Fibroblast of the conjunctiva (primary cell): ENCODE data around the gene CAMK2N1.
A peak's percentile ranks its signal among the peaks of the same experiment; 100 is the strongest.
"Not testable (repeated sequence)": the region's sequence is repeated elsewhere in the genome, so short reads cannot be mapped to it uniquely, and the experiment has no call there.

ENCODE experiments used
- DNase-seq: peaks from one replicate; pipeline ENCODE4 v3.0.0-alpha.2; 2010; ENCODE audit warnings: low read depth

The CAMK2N1 gene

DNA sequence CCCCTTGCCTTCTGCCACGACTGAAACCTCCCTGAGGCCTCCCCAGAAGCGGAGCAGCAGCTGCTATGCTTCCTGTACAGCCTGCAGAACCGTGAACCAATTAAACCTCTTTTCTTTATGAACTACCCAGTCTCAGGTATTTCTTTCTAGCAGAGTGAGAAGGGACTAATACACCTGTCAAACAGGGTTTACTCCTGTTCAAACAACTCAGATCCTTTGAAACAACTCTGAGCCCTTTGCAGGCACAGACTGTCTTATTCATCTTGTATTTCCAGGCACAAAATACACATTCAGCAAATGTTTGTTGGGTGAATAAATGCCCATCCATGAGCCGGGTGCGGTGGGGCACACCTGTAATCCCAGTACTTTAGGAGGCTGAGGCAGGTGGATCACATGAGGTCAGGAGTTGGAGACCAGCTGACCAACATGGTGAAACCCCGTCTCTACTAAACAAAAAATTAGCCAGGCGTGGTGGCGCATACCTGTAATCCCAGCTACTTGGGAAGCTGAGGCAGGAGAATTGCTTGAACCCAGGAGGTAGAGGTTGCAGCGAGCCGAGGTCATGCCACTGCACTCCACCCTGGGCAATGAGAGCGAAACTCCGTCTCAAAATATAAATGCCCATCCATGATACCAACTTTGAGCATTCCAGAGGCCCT is 10.8 kb upstream of the CAMK2N1 start:
- not testable (repeated sequence) for DNase-seq

DNA sequence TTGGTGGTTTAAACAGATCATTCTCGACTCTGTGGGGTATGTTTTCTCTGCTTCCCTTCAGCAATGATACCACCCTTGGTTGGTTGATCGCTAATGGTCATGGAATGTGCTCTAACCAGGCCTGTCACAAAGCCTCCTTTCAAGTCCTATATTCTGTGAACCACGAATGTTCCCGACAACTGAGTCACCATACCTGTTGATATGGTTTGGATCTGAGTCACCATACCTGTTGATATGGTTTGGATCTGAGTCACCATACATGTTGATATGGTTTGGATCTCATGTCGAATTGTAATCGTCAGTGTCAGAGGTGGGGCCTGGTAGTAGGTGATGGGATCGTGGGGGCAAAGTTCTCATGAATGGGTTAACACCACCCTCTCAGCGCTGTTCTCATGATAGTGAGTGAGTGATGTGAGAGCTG is 10.2 kb upstream of the CAMK2N1 start:
- DNase-seq: no peak

DNA sequence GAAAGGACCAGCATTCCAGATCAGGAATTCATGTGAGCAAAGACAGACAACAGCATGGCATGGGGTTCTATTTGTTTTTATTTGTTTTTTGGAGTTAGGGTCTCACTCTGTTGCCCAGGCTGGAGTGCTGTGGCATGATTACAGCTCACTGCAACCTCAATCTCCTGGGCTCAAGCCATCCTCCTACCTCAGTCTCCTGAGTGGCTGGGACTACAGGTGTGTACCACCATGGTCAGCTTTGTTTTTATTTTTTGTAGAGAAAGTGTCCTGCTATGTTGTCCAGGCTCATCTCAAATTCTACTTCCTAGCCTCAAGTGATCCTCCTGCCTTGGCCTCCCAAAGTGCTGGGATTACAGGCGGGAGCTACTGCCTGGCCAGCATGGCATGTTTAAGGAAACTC is 9.7 kb upstream of the CAMK2N1 start:
- DNase-seq: no peak

DNA sequence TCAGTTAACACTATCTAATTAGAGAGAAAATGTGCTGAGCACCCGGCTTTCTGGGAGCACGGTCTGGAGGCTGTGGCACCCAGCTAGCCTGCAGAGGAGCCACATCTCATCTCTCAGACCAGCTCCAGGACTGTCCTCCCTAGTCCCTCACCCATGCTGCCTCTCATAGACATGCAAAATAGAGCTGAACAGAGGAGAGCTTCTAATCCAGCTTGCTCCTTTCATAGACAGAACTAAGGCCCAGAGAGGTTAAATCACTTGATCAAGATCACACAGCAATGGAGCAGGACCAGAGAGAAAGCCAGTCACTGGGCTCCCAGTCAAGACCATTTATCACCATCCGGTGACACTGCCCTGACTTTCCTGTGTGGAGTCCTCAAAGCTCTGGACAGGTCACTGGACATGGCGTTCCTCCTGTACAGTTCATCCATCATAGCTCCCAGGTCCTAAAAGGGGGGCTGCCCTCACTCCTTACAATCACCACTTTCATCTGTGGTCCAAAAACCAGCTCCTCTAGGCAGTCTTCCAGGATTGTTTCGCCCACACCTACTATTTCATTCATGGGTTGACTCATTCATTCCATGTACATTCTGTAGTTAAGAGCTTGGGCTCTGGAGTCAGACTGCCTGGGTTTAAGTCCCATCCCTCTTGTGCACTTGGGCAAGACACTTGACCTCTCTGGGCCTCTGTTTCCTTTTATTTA is 8.8 kb upstream of the CAMK2N1 start:
- DNase-seq: peak; percentile 69

DNA sequence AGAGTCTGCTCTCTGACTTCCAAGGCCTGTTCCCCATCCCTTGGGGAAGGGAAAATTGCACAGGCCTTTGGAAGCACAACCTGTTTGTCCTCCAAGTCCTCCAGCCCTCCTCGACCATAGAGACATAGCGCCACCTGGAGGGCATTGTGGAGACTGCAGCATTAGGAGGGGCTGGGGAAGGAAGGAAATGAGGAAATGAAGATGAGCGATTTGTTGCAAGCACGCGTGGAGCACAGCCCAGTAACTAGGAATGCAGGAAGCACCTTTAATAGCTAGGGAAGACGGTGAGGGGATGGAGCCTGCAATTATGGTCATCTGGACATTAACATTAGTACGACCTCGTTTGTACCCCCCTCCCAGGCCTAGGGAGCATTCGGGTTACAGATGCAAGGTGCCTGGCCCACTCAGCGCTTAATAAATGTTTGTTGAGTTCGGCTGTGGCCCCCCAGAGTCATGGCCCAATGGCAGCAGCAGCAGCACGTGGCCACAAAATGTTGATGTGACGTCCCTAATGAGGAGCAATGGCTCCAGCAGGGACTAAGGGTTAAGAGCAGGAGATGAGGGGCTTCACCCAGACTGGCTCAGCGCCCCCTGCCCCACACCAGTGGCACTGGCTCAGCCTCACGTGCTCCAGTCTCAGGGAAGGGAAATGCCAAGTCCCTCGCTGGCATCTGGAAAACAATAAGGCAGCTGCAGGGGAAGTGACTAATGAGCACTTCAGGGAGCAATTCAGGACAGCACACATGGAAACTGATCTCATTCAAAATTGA is 8.0 kb upstream of the CAMK2N1 start:
- peak; percentile 74 for DNase-seq

DNA sequence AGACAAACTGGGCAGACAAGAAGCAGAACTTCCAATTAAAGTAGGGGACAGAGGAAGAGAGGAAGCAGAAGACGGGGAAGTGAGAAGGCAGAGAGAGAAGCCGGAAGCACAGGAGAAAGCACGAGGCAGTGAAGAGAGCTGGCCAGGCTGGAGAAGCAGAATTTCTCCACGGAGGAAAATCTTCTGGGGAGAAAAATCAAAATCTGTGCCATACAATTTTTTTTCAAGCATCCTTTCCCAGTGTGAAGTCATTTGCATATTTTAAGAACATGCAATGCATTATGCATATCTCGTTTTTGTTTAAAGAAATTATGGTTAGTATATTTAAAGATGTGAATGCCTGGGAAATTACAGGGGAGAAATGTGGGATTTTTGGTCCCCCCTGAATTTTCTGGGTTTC is 7.3 kb upstream of the CAMK2N1 start:
- DNase-seq: no peak

DNA sequence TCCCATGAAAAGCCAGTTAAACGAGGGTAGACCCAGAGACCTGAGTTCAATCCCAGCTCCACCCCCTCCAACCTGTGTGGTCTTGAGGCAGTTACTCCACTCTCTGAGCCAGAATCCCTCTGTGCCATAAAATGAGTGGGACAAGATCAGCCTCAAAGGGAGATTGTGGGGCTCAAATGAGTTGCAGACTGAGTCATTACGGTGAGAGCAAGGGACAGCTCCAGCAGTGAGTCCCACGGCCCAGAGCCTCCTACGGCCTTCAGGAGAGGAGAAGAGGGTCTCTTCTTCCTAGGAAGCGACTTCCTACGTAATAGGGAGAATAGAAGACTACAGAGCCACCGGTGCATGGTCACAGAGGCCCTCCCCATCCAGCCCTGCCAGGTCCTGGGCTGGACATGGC is 6.7 kb upstream of the CAMK2N1 start:
- DNase-seq: no peak

DNA sequence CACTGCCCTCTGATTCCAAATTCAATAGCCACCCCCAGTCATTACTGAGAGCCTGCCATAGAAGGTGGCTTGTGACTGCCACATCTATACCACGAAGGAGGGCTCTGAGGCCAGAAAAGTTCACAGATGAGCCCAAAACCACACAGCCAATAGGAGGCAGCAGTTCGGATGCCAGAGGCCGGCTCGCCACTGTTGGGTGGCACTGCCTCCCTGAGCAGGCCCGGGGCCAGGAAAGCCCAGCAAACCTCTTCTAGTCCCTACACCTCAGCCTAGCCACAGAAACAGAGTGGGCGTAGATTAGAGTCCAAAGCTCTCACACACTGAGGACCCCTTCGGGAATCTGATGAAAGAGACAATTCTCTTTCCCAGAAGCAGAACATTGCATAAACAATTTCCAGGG is 5.9 kb upstream of the CAMK2N1 start:
- DNase-seq: no peak

DNA sequence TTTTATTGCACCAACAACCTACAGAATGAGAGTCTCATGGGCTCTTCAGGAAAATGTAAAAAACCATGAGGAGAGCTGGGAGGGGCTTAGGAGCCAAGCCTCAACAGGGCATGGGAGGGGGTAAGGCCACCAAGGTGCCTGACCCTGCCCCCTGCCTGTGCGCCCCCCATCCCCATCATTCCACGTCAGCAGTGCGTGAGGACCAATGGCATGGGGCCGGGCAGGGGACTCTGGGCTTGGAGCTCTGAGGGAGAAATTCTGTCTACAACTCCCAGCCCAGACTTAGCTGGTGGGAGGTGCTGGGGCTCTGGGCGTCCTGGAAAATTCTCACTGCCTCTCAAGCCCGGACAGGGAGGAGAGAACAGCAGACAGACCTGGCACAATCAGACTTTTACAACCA is 5.2 kb upstream of the CAMK2N1 start:
- no peak for DNase-seq

DNA sequence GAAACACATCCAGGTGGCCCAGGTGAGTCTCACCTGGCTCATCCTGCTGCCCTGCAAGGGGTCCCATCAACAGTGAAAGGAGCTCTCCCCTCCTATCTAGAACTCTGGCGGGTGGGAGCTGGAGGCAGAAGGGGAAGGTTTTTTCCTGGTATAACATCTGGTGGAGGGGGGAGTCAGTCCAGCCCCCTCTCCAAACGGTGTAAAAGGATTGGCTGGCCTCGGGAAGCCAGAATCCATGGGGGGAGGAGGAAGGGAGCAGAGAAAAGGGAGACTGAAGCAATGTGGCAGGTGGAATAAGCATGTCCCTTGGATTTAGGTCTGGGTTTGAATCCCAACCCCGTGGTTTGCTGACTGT is 1.2 kb upstream of the CAMK2N1 start:
- DNase-seq: no peak

DNA sequence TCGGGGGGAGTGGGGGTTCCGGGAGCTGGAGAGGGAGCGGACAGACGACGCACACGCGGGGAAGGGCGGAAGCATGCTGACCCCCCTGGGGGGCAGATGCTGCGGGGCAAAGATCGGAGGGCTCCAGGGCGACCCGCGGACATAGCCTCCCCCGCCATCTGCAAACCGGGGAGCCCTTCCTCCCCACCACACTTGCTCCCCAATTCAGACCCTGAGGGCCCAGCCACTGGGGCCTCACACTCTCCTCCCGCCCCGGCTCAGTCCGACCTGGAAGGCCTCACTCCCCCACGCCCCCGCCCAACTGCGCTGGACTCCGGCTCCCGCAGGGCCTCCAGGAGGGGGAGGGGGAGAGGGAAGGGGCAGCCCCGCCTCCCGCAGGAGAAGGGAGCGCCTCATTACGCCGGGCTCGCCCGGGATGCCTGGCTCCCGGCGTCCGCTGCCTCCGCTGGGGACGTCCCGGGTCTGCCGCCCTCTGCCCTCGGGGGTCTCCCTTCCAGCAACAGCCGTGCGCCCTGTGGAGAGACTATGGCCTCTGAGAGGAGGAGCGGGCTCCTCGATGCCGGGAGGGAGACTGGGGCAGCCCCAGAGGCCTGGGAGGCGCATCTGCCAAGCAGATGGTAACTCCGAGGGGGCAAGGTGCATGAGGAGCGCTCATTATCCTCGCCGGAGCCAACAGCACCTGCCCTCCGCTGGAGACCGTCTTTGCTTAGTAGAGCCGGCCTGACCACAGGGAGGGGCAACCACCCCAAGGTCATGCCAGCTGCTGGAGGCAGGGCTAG is 636 bp upstream of the CAMK2N1 start:
- no peak for DNase-seq

DNA sequence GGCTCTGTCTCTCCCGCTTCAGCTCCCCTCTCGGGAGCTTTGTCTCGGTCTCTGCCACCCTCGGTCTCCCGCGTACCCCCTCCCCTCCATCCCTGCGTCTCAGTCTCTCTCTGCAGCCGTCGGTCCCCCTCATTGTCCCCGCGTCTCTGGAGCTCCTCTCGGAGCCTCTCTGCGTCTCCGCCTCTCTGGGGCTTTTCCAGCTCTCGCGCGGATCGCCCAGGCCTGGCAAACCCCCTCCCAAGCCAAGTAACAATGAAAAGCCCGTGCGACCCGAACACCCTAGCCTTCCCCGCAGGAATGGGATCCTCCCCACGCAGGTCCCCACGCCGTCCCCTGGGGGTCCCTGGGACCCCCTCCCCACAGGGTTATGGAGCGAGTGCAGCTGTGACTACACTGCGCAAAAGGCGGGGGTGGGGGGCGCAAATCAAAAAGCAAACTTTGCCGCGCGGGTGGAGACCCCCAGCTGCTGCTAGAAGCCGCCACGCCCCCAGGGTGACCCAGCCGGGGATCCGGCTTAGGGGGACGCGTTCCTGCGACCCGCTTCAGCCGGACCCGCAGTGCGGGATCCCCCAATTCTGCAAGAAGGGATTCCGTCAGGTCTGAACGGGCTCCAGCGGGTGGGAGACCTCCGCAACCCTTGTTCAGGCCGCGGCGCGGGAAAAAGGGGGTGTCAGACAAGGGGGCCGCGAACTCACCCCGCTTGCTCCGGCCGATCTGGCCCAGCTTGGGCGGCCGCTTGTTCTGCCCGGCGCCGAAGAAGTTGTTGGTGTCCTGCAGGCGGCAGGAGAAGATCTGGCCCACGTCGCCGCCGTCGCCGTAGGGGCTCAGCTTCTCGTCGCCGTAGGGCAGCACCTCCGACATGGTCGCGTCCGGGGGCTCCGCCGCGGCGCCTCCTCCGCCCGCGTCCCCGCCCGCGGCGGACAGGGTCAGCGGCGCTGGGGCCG is 1.2 kb downstream of the CAMK2N1 start:
- DNase-seq: no peak

DNA sequence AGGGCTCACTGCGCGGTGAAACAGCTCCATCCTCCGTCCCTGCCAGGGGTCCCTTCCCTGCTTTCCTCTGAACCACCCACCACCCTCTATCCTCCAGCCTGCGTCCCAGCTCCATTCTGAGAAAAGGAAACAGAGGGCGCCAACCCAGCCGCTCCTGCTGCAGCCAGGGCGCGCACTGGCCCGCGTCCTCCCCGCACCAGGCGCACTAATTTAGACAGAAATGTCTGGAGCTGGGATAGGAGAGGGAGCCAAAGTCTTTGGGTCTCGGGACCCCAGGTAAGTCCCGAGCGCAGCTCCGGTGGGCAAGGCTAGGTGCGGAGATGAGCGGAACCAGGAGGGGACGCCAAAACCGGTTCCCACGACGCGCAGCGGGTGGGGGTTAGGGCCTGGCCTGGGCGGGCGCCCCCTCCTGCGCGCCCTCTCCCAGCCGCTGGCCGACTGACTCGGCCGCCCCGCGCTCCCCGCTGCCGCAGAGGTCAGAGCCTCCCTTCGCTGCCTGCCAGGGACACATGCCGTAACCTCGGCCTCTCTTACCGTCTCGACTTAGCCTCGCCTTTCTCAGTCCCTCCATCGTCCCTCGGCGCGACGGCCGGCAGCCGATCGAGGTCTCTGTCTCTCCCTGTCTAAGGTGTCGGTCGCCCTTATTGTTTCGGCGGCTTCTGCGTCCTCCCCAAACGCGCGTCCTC is 2.0 kb downstream of the CAMK2N1 start:
- DNase-seq: no peak

DNA sequence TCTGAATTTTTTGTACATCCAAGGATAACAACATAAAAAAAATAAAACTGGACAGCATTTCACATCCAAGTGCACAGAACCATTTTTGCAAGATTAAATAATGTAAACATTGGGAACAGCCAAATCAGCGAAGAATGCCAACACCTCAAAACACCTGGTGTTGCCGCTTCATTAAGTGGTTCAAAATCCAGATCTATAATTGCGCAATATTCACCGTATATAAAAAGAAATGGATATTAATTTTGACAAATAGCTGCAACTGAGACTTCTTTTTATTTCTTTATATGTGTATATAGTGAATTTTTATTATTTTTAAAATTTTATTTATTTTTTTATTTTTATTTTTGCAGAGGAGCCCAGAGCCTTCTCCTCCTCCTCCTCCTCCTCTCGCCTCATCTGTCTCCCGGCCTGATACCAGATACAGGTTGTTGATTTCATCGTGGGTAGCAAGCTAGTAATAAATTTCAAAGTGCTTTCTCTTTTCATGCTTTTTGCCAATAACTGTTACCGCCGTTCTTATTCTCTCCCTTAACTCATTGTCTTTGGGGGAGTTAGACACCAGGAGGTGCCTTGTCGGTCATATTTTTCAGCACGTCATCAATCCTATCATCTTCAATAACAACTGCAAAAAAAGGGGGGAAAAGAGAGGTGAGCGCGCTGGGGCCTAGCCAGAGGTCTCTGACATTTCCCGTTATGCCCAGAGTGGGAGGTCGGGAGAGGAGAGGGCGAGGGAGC is 2.7 kb downstream of the CAMK2N1 start:
- DNase-seq: no peak

DNA sequence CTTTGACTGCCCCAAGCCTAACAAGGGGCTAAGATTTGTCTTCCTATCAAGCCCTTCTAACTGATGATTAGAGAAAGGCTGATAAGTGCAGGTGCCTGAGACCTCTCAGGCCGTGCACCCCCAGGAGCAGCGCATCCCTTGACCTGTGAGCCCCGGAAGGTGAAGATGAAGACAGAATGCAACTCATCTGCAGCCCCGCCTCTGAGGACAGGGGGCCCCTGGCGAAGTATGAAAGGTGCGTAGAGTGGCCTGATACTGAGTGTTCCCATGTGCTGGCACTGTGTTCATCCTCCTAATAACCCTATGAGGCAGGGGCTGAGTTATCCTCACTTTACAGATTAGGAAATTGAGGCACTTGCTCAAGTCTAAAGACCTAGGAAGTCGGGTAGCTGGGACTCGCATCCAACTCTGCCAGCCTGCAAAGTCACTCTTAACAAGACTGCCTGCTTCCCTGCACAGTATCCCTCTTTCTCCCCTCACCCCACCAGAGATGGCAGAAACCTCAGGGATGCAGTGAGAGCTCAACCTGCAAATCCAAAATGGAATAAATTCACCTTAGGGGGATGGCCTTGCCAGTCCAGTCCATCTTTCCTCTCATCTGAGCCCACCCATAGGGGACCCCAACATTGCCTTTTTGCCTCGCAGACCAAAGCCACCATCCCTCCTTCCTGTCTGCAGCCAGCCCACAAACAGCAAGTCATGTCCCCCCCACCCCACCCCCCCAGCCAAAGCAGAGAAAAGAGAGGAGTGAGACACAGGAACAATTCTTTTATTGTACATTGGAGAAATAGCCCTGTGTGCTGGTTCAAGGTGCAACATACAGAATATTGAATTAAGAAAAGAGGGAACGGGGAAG is 4.1 kb downstream of the CAMK2N1 start:
- no peak for DNase-seq

DNA sequence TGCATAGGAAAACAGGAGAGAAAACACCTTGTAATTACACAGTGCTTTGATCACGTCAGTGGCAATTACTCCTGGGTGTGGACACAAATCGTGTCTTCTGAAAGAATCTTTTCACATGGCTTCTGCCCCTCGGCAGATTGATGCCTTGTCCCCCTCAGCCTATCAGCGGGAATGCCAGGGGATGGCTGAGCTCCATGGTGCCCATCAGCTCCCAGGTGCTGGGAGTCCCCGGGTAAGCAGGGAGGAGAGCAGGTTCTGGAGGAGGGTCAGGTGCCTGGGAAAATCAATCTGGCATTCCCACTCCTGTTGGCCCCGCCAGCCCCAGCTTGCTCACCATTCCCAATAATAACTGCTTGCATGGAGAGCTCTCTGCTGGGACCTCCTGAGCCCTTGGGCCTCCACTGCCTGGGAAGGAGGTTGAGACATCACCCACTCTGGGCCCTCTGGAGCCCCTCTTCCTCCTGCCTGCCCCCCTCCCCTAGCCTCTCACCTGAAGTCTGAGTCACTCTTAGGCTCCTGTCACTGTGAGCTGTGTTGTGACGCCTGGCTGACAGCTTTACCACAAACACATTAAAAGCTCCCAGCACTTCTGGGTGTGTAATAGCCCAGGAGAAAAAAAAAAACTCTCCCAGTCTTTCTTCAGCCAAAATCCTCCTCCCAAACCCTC is 4.9 kb downstream of the CAMK2N1 start:
- DNase-seq: no peak

DNA sequence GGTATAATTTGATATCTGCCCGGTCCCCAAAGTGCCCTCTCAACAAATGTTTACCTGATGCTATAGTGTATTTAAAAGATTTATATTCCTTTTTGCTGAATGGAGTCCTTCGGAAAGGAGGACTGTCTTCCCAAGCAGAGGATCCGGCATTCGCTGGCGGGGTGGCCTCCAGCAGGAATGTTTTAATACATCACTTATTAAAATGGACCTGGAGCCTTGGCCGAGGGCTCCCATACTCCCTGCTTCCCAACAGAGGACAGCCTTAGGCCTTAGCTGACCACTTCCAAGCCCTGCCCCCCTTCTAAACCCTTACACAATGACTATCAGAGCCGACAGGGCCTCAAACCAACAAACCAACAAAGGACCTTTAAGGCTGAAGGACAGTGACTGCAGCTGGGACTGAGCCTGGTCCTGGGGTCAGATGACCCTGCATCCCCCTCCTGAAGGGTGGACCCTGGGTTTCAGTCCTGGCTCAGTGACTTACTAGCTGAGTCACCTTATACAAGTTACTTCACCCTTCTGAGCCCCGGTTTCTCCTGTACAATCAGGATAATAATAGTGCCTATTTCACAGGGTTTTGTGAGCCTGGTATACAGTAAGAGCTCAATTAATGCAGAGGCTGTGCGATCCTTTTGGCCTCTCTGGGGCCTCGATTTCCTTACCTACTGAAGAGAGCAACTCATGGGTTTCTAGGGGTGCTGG is 5.6 kb downstream of the CAMK2N1 start:
- no peak for DNase-seq

DNA sequence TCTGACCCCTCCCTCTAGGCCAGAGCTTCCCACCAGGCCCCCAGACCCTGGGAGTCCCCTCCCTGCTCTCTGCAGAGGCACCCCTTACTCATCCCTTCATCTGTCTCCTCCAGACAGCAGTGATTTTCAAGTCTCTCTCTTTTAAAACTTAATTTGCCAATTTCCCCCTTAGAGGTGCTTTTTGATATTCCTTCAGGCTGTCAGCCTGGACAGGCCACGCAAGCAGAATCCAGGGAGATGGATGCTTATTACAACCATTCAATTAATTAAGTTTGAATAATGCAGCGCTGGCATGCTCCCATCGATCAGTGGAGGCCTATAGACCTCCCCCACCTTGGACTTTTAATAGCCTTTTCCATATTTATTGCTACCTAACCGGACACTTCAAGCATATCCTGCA is 6.2 kb downstream of the CAMK2N1 start:
- no peak for DNase-seq
